ENCODE results near the gene DHRS1. TPM values are rescaled to one million over a fixed set of nuclear protein-coding genes. Genes with fewer than 3 reads are reported as not detected.

DHRS1 gene
- total RNA-seq, 1 experiment from 2014 or later, result 8.9 TPM

GRCh38 chr14:24324024-24324423 lies 24.4 kb upstream of the DHRS1 start:
- ChIA-PET POLR2A (interaction anchor here (0.6 kb wide), 1 partner anchor 230 kb away, joined by 7 read pairs; no protein-coding TSS in a partner anchor), CTCF (interaction anchor here (0.6 kb wide), 1 partner anchor 102 kb away, joined by 3 read pairs; no protein-coding TSS in a partner anchor)
- ATAC-seq (no peak; the same call in 1 of the 2 replicates), DNase-seq (ENCODE audit: low read depth, low spot score) (no peak)
- Histone ChIP-seq H3K27ac (ENCODE audit: low read length) (no peak overlapping the region), H3K4me1 (ENCODE audit: control insufficient read depth, insufficient read depth, low read length) (no peaks in the 10 kb centered on the region), H3K4me3 (ENCODE audit: low read depth in 2 of 2, low read length in 2 of 2) (no peak overlapping the region), H3K9me3 (ENCODE audit: control insufficient read depth, insufficient read depth, low read depth, low read length) (no peaks in the 10 kb centered on the region), H3K36me3 (ENCODE audit: control insufficient read depth, insufficient read depth, low read length) (no peaks in the 10 kb centered on the region), H3K27me3 (ENCODE audit: control insufficient read depth, insufficient read depth, low read length) (no peaks in the 10 kb centered on the region)
- intact Hi-C loops (cut with micrococcal nuclease; ENCODE audit: unreplicated experiment) (no loop called here), in situ Hi-C loops (cut with HindIII; ENCODE audit: low pct_unique_long_range_greater_than_20kb, low sequenced_read_pairs) (no loop called here)
- TF ChIP-seq CTCF (IDR thresholded peaks at IDR 0.05) (no peak), TCF7L2 (IDR thresholded peaks at IDR 0.05; ENCODE audit: low read depth, low read length) (no peak), REST (IDR thresholded peaks at IDR 0.05; ENCODE audit: insufficient read depth in 1 of 2, low read depth in 2 of 2, low read length in 1 of 2) (no peak), POLR2AphosphoS5 (IDR thresholded peaks at IDR 0.05; ENCODE audit: low read depth, low read length) (no peak), SIN3A (IDR thresholded peaks at IDR 0.05; ENCODE audit: borderline replicate concordance, insufficient read depth, low read depth, low read length) (no peak)
- BruUV-seq (replicated peaks), result no TSS peak

- ChIA-PET CTCF (interaction anchor here (0.5 kb wide), 1 partner anchor 82 kb away, joined by 3 read pairs; no protein-coding TSS in a partner anchor), POLR2A (no interaction called here)
- no peaks in the 10 kb centered on the region for H3K9me3 ChIP-seq (ENCODE audit: control insufficient read depth, insufficient read depth, low read depth, low read length)
- TF ChIP-seq CTCF (IDR thresholded peaks at IDR 0.05), result no peak
- no peak for TF ChIP-seq TCF7L2 (IDR thresholded peaks at IDR 0.05; ENCODE audit: low read depth, low read length)
- no peak for TF ChIP-seq REST (IDR thresholded peaks at IDR 0.05; ENCODE audit: insufficient read depth in 1 of 2, low read depth in 2 of 2, low read length in 1 of 2)
- no peak for TF ChIP-seq SIN3A (IDR thresholded peaks at IDR 0.05; ENCODE audit: borderline replicate concordance, insufficient read depth, low read depth, low read length)
- no peak for TF ChIP-seq POLR2AphosphoS5 (IDR thresholded peaks at IDR 0.05; ENCODE audit: low read depth, low read length)
- no peak overlapping the region for H3K4me3 ChIP-seq (ENCODE audit: low read depth in 2 of 2, low read length in 2 of 2)
- H3K27ac ChIP-seq (ENCODE audit: low read length), result no peak overlapping the region
- no peaks in the 10 kb centered on the region for H3K27me3 ChIP-seq (ENCODE audit: control insufficient read depth, insufficient read depth, low read length)
- no TSS peak for BruUV-seq (replicated peaks)
- DNase-seq (ENCODE audit: low read depth, low spot score) (no peak), ATAC-seq (no peak)
- in situ Hi-C loops (cut with HindIII; ENCODE audit: low pct_unique_long_range_greater_than_20kb, low sequenced_read_pairs), result no loop called here
- intact Hi-C loops (cut with micrococcal nuclease; ENCODE audit: unreplicated experiment), result no loop called here
- H3K4me1 ChIP-seq (ENCODE audit: control insufficient read depth, insufficient read depth, low read length), result no peaks in the 10 kb centered on the region
- no peaks in the 10 kb centered on the region for H3K36me3 ChIP-seq (ENCODE audit: control insufficient read depth, insufficient read depth, low read length)
Observed at GRCh38 chr14:24323341-24323740, 23.8 kb upstream of the DHRS1 start.

Measured in Panc1 (cell line).